GM19025 (cell line): ENCODE measurements around the gene FHL2.

Experiments used
- ATAC-seq: cut with Tn5 transposase; IDR thresholded peaks from one replicate; pipeline ENCODE4 v1.9.1; 2021; ENCODE audit warnings: mild to moderate bottlenecking, low read depth, moderate library complexity; ENCODE audit not compliant: unreplicated experiment

The FHL2 gene

DNA sequence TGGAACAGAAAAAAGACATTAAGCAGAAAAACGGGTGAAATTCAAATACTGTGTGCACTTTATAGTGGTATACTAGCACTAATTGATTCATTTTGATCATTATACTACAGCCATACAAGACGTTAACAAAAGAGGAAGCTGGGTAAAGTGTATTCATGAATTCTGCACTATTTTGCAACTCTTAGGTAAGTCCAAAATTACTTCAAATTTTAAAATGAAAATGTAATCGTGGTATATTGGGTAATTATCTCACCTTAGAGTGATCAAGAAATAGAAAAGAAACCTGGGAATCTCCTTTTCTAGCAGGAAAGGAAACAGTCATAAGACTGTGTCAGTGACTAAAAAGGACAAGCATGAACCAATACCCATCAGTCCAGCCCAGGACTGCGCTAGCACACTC, 74.8 kb downstream of the FHL2 start:
- ATAC-seq: no peak

DNA sequence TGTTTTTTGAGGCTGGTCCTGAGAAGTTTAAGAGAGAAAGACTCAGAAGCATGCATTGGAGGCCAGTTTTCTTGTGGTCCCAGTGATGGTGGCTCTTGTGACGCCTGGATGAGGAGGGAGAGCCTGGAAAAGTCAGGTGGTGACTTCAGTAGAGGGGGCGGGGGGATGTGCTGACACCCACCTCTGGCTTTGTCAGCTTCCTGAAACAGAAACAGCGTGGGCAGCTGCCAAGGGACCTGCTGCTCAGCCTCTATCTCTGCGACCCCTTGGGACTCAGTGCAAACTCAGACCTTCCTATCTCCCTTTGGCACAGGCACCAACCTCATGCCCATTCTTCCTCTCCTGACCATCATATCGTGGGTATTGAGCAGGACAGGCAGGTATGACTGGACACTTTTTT, 75.7 kb downstream of the FHL2 start:
- no peak for ATAC-seq

DNA sequence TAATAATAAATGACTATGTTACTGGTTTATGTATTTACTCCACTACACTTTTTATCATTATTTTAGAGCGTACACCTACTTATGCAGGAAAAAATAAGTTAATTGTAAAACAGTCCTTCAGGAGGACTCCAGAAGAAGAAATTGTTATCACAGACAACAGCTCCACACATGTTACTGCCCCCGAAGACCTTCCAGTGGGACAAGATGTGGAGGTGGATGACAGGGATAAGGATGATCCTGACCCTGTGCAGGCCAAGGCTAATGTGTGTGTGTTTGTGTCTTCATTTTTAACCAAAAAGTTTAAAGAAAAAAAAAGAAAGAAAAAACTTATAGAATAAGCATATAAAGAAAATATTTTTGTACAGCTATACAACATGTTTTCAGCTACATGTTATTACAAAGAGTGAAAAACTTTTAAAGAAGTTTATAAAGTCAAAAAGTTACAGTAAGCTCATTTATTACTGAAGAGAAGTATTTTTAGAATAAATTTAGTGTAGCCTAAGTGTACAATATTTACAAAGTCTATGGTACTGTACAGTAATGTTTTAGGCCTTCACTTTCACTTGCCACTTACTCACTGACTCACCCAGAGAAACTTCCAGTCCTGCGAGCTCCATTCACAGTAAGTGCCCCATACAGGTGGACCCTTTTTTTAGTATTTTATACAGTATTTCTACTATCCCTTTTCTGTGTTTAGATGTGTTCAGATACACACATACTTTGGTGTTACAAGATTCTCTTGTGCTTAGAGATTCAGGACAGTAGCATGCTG, 76.8 kb downstream of the FHL2 start:
- peak; percentile 38 for ATAC-seq

DNA sequence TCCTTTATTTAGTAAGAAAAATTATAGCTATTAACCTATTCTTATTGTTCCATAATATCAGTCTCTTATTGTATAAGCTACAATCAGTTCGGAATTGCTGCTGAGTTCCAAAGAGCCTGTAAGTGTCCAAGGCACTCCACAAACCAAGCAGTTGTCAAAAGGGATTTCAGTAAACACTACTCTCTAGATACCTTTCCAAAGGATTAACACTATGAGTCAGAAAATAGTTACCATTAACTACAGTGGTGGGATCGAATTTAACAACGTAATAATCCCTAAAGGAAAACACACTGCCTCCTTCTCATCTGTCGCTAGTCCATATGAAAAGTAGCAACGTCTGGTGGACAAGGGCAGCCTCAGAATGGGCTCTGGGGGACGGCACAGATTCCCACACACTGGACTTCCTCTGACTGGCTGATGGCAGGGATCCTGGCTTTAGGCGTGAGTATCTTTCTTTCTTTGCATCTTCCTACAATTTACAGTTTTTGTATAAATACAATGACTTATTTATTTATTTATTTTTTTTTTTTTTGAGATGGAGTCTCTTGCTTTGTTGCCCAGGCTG, 78.1 kb downstream of the FHL2 start:
- ATAC-seq: no peak

DNA sequence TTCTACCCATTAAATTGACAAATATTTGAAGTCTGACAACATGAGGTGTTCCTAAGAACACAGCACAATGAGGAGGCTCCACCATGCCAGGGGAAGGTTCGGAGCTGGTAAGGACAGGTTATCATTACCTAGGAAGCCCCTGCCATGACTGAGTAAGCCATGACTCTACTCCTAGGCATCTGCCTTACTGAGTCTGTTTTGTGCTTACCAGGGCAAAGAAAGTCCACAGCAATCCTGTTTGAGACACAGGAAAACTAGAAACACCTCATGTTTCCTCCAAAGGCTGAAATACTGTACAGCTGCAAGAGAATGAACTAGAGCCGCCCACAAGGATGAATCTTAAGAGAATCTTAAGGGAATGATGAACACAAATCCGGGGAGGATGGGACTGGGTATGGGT, 80.9 kb downstream of the FHL2 start:
- no peak for ATAC-seq

DNA sequence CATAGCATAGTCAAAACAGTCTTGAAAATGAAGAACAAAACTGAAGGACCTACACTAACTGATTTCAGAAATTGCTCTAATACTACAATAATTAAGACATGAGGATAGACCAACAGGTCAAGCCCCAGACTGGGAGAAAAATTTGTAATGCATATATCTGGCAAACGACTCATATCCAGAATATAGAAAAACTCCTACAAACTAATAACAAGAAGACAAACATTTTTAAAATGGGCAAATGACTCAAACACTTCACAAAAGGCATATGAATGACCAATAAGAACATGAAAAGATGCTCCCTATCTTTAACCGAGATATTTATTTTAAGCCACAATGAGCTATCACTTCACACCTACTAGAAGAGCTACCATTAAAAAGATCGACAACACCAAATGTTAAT, 83.5 kb downstream of the FHL2 start:
- ATAC-seq: no peak

DNA sequence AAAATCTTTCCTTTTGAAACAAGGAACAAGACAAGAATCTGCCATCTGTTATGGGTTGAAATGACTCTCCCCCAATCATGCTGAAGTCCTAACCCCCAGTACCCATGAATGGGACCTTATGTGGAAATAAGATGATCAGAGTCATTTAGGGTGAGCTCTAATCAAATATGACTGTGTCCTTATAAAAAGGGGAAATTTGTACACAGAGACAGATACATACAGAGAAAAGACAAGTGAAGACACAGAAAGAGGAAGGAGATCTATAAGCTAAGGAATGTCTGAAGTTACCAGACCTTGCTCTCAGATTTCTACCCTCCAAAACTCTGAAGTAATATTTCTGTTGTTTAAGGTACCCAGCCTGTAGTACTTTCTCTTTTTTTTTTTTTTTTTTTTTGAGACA, 85.0 kb downstream of the FHL2 start:
- no peak for ATAC-seq
